ENCODE data around the gene TMEM256. TPM values are rescaled to one million over a fixed set of nuclear protein-coding genes. Genes with fewer than 3 reads are reported as not detected.
A peak's percentile ranks its signal among the peaks of the same experiment; 100 is the strongest.

TMEM256 gene
- total RNA-seq, 1 donor from 2014 or later: 78.3 TPM

DNA sequence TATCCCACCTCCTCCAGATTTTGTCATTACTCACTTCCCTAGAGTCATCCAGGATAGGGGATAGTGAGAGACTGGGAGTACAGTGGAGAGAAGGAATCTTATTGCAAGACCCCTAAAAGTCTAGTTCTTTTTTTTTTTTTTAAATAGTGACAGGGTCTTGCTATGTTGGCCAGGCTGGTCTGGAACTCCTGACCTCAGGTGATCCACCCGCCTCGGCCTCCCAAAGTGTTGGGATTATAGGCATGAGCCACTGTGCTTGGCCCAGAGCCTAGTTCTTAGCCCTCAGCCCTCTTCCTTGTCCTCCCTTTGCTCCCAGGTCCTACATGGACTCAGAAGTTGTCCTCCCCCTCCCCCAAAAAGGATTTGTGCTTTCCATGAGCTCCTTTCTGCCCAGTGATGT is 38.2 kb upstream of the TMEM256 start:
- DNase-seq (ENCODE audit: low spot score in 2 of 2, unreplicated experiment in 2 of 2): no peak
- Mint-ChIP-seq H3K36me3 (no peaks in the 10 kb centered on the region), H3K27me3 (ENCODE audit: low read depth) (peaks cover 34% of the 10 kb centered on the region), H3K4me3 (peak overlapping the region; percentile 94), H3K4me1 (peaks cover 62% of the 10 kb centered on the region), H3K9me3 (no peaks in the 10 kb centered on the region), H3K27ac (peak overlapping the region; percentile 79)
- TF ChIP-seq, protein P1, sequence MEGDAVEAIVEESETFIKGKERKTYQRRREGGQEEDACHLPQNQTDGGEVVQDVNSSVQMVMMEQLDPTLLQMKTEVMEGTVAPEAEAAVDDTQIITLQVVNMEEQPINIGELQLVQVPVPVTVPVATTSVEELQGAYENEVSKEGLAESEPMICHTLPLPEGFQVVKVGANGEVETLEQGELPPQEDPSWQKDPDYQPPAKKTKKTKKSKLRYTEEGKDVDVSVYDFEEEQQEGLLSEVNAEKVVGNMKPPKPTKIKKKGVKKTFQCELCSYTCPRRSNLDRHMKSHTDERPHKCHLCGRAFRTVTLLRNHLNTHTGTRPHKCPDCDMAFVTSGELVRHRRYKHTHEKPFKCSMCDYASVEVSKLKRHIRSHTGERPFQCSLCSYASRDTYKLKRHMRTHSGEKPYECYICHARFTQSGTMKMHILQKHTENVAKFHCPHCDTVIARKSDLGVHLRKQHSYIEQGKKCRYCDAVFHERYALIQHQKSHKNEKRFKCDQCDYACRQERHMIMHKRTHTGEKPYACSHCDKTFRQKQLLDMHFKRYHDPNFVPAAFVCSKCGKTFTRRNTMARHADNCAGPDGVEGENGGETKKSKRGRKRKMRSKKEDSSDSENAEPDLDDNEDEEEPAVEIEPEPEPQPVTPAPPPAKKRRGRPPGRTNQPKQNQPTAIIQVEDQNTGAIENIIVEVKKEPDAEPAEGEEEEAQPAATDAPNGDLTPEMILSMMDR (IDR thresholded peaks at IDR 0.05; ENCODE audit: unreplicated experiment): no peak

DNA sequence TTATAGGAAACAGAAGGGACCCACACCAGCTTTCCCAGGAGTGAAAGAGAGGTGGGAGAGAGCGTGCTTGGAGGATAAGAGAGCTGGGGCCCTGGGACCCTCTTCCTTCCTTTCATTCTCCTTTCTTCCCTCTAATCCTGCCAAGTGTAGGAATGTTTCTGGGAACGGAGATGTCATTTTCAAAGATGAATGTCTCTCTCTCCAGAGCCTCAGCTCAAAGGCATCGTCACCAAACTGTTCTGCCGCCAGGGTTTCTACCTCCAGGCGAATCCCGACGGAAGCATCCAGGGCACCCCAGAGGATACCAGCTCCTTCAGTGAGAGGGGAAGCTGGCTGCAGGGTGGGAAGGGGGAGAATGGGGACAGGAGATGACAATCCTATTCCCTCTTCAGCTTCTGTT is 37.4 kb upstream of the TMEM256 start:
- H3K27me3 Mint-ChIP-seq (ENCODE audit: low read depth): peaks cover 39% of the 10 kb centered on the region
- peak overlapping the region; percentile 95 for H3K27ac Mint-ChIP-seq
- TF ChIP-seq, protein P1 (IDR thresholded peaks at IDR 0.05; ENCODE audit: unreplicated experiment): no peak
- H3K9me3 Mint-ChIP-seq: no peaks in the 10 kb centered on the region
- H3K4me3 Mint-ChIP-seq: peak overlapping the region; percentile 94
- H3K4me1 Mint-ChIP-seq: peaks cover 67% of the 10 kb centered on the region
- no peaks in the 10 kb centered on the region for H3K36me3 Mint-ChIP-seq
- DNase-seq (ENCODE audit: low spot score in 2 of 2, unreplicated experiment in 2 of 2): no peak

DNA sequence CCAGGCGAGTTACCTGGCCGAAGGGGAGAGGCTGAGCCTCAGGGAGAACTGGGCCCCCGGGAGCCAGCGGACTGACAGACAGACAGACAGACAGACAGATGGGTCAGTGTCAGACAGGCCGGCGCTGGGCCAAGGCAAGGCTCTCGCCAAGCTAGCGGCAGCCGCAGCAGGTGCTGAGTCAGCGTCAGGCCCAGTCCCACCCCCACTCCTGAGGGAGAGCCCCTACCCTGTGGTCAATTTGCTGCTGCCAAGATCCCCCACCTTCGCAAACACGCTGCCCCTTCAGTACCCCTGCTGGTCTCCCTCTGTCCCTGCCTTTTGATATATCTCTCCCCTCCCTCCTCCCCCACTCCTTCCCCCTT is 36.9 kb upstream of the TMEM256 start:
- H3K36me3 Mint-ChIP-seq: no peaks in the 10 kb centered on the region
- H3K27me3 Mint-ChIP-seq (ENCODE audit: low read depth): peaks cover 41% of the 10 kb centered on the region
- DNase-seq (ENCODE audit: low spot score in 2 of 2, unreplicated experiment in 2 of 2): peak in 1 of 2 experiments; percentile 74
- peaks cover 67% of the 10 kb centered on the region for H3K4me1 Mint-ChIP-seq
- no peaks in the 10 kb centered on the region for H3K9me3 Mint-ChIP-seq
- H3K27ac Mint-ChIP-seq: peak overlapping the region; percentile 95
- TF ChIP-seq, protein P1 (IDR thresholded peaks at IDR 0.05; ENCODE audit: unreplicated experiment): no peak
- peak overlapping the region; percentile 94 for H3K4me3 Mint-ChIP-seq

DNA sequence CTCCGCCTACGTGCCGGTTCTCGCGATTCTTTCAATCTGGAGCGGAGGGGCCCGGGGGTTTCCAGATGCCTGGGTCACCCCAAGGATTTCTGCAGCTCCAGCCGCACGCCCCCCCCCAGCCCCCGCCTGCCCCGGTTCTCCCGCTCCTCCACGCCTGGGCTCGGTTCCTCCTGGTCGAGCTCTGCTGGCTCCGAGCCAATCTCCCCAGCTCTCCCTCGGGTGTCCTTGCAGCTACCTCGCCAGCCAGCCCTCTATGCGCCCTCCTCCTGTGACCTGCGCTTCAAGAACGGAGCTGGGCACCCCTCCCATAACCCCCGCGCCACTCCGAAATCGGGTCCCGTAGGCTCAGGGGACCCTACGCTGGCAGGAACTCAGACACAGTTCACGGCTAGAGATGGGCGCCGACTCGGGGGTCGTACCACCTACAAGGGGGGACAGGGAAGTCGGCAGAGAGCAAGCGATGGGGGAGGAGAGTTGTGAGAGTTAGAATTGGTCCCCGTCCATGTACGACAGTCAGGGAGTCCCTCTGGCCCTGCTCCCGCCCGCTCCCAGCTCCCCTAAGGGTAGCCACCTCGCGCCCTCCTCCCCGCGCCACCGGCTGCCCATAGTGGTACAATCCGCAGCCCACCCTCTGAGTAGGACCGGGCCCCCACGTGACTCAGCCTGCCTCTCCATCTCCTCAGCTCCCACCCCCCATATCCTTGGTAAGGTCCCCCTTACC is 36.4 kb upstream of the TMEM256 start:
- no peaks in the 10 kb centered on the region for H3K36me3 Mint-ChIP-seq
- peaks cover 62% of the 10 kb centered on the region for H3K4me1 Mint-ChIP-seq
- no peaks in the 10 kb centered on the region for H3K9me3 Mint-ChIP-seq
- TF ChIP-seq, protein P1 (IDR thresholded peaks at IDR 0.05; ENCODE audit: unreplicated experiment): no peak
- peaks cover 39% of the 10 kb centered on the region for H3K27me3 Mint-ChIP-seq (ENCODE audit: low read depth)
- H3K27ac Mint-ChIP-seq: peak overlapping the region; percentile 95
- H3K4me3 Mint-ChIP-seq: peak overlapping the region; percentile 94
- peak in 1 of 2 experiments; percentile 79 for DNase-seq (ENCODE audit: low spot score in 2 of 2, unreplicated experiment in 2 of 2)

DNA sequence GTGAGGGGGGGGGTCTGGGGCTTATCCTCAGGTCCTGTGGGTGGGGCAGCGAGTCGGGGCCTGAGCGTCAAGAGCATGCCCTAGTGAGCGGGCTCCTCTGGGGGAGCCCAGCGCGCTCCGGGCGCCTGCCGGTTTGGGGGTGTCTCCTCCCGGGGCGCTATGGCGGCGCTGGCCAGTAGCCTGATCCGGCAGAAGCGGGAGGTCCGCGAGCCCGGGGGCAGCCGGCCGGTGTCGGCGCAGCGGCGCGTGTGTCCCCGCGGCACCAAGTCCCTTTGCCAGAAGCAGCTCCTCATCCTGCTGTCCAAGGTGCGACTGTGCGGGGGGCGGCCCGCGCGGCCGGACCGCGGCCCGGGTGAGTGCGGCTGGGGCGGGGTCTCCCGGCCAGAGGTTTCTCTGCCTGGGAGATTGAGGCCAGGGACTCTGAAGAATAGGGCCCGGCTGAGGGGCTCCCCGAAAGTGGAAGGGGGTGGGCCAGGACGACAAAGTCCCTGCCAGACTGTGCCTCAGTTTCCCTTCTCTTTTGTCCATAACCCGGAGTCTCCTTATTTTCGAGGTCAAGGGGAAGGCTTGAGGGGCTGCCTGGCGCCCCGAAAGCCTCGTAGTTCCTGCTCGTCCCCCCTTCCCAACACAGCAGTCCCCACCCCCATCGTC is 35.7 kb upstream of the TMEM256 start, which contains the start of gene FGF11:
FGF11 (plus strand) TSS at position 51 of the 651 bp plus-strand sequence; CDS start at position 160, 109 bp downstream.
- H3K36me3 Mint-ChIP-seq: no peaks in the 10 kb centered on the region
- peaks cover 56% of the 10 kb centered on the region for H3K4me1 Mint-ChIP-seq
- H3K4me3 Mint-ChIP-seq: peak within 1 kb of the TSS; percentile 94
- H3K27me3 Mint-ChIP-seq (ENCODE audit: low read depth): peaks cover 38% of the 10 kb centered on the region
- DNase-seq (ENCODE audit: low spot score in 2 of 2, unreplicated experiment in 2 of 2): peak in 1 of 2 experiments; percentile 48
- peak within 1 kb of the TSS; percentile 95 for H3K27ac Mint-ChIP-seq
- no peaks in the 10 kb centered on the region for H3K9me3 Mint-ChIP-seq
- TF ChIP-seq, protein P1 (IDR thresholded peaks at IDR 0.05; ENCODE audit: unreplicated experiment): no peak
